ENCODE data around the gene GXYLT1.
"Not testable (repeated sequence)": the region's sequence is repeated elsewhere in the genome, so short reads cannot be mapped to it uniquely, and the experiment has no call there.

GXYLT1 gene

GRCh38 chr12:42109031-42109430 is 35.6 kb downstream of the GXYLT1 start:
- Histone ChIP-seq H3K4me1 (ENCODE audit: low read length) (no peaks in the 10 kb centered on the region), H3K9ac (ENCODE audit: low read length) (no peak overlapping the region), H3K27me3 (ENCODE audit: low read depth, low read length) (no peaks in the 10 kb centered on the region), H3K4me3 (ENCODE audit: low read length) (no peak overlapping the region), H3K36me3 (replicated peaks; ENCODE audit: low read depth, low read length) (peaks cover 3% of the 10 kb centered on the region), H3K79me2 (ENCODE audit: low read length) (no peaks in the 10 kb centered on the region), H4K20me1 (ENCODE audit: insufficient read depth, low read length) (no peaks in the 10 kb centered on the region), H2AFZ (ENCODE audit: low read depth, low read length) (no peak overlapping the region), H3K27ac (ENCODE audit: low read length) (no peak overlapping the region), H3K9me3 (ENCODE audit: insufficient read depth, low read length) (no peaks in the 10 kb centered on the region), H3K4me2 (ENCODE audit: low read length) (no peak overlapping the region)
- TF ChIP-seq CTCF (IDR thresholded peaks at IDR 0.05; ENCODE audit: low read depth, low read length) (no peak), EZH2phosphoT487 (IDR thresholded peaks at IDR 0.05; ENCODE audit: low read depth) (no peak)

GRCh38 chr12:42106791-42107190 is 37.9 kb downstream of the GXYLT1 start:
- not testable (repeated sequence) for H3K4me1 ChIP-seq (ENCODE audit: low read length); H4K20me1 ChIP-seq (ENCODE audit: insufficient read depth, low read length); H3K27me3 ChIP-seq (ENCODE audit: low read depth, low read length); H3K4me2 ChIP-seq (ENCODE audit: low read length); H3K4me3 ChIP-seq (ENCODE audit: low read length); H3K9ac ChIP-seq (ENCODE audit: low read length); H3K79me2 ChIP-seq (ENCODE audit: low read length); H2AFZ ChIP-seq (ENCODE audit: low read depth, low read length); H3K36me3 ChIP-seq (replicated peaks; ENCODE audit: low read depth, low read length); H3K9me3 ChIP-seq (ENCODE audit: insufficient read depth, low read length); H3K27ac ChIP-seq (ENCODE audit: low read length)

DNA sequence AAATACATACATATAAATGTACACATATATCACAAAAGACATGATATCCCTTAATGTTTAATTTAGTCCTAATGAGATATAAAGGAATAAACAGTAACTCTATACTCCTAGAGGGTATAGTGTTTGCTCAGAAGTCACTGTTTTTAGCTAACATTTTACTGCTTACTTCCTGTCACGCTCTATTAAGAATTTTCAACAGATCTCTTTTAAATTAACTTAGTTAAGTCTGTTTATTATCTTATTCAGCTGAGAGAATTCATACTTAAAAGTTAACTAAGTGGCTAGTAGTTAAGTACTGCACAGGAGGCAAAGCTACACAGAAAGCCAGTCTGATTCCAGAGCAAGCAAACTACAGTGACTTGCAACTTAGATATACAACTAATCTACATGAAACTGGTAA is 39.9 kb downstream of the GXYLT1 start:
- Histone ChIP-seq H3K9me3 (ENCODE audit: insufficient read depth, low read length) (no peaks in the 10 kb centered on the region), H3K4me2 (ENCODE audit: low read length) (no peak overlapping the region), H3K27ac (ENCODE audit: low read length) (no peak overlapping the region), H4K20me1 (ENCODE audit: insufficient read depth, low read length) (no peaks in the 10 kb centered on the region), H3K36me3 (replicated peaks; ENCODE audit: low read depth, low read length) (no peaks in the 10 kb centered on the region), H3K4me1 (ENCODE audit: low read length) (no peaks in the 10 kb centered on the region), H3K79me2 (ENCODE audit: low read length) (no peaks in the 10 kb centered on the region), H3K4me3 (ENCODE audit: low read length) (no peak overlapping the region), H3K9ac (ENCODE audit: low read length) (no peak overlapping the region), H3K27me3 (ENCODE audit: low read depth, low read length) (no peaks in the 10 kb centered on the region), H2AFZ (ENCODE audit: low read depth, low read length) (no peak overlapping the region)
- TF ChIP-seq EZH2phosphoT487 (IDR thresholded peaks at IDR 0.05; ENCODE audit: low read depth) (no peak), CTCF (IDR thresholded peaks at IDR 0.05; ENCODE audit: low read depth, low read length) (no peak)

DNA sequence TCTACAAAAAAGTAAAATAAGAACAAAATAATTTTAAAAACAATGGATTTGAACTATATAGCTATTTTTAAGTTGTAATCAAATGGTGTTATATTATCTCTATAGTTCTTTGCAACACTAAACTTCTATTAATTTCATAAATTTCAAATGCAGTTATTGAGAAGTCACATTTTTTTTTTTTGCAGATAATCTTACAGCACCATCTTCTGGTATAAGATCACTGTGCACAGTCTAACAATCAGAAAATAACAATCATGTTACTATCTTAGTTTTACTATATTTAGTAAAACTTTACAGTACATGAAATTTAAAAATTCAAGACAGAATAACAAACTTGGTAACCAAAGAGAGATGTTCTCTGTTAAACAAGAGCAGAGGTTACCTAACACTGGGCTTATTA is 40.6 kb downstream of the GXYLT1 start:
- Histone ChIP-seq H3K9me3 (ENCODE audit: insufficient read depth, low read length) (no peaks in the 10 kb centered on the region), H3K27ac (ENCODE audit: low read length) (no peak overlapping the region), H4K20me1 (ENCODE audit: insufficient read depth, low read length) (no peaks in the 10 kb centered on the region)

More for the DNA sequence above, 40.6 kb downstream of the GXYLT1 start:
- Histone ChIP-seq H3K27me3 (ENCODE audit: low read depth, low read length) (no peaks in the 10 kb centered on the region), H3K4me3 (ENCODE audit: low read length) (no peak overlapping the region), H3K36me3 (replicated peaks; ENCODE audit: low read depth, low read length) (no peaks in the 10 kb centered on the region), H3K4me2 (ENCODE audit: low read length) (no peak overlapping the region), H3K79me2 (ENCODE audit: low read length) (no peaks in the 10 kb centered on the region), H3K9ac (ENCODE audit: low read length) (no peak overlapping the region), H2AFZ (ENCODE audit: low read depth, low read length) (no peak overlapping the region), H3K4me1 (ENCODE audit: low read length) (no peaks in the 10 kb centered on the region)
- peak; percentile 55 for TF ChIP-seq CTCF (IDR thresholded peaks at IDR 0.05; ENCODE audit: low read depth, low read length)
- no peak for TF ChIP-seq EZH2phosphoT487 (IDR thresholded peaks at IDR 0.05; ENCODE audit: low read depth)

Data from OCI-LY3 (cell line).